HCT116 (cell line): ENCODE measurements around the gene UBA52. TPM values are rescaled to one million over a fixed set of nuclear protein-coding genes. Genes with fewer than 3 reads are reported as not detected.

Experiments
- ATAC-seq: fragments of 200-7000 bp; cut with Tn5 transposase; 2 replicates; pipeline ENCODE4 v1.9.1; 2020; ENCODE audit warnings: mild to moderate bottlenecking, moderate library complexity
- BruUV-seq: library from RNA; stranded (reverse); fragments of 400-500 nt; replicated peaks from 2 replicates; lab custom pipeline; 2021; lab: Mats Ljungman, UMichigan
- CTCF ChIA-PET: fragments of 300-600 bp; sonication (Branson Sonifier 250); formaldehyde crosslinking; loops from one replicate; lab custom pipeline; 2021; ENCODE audit warnings: antibody characterized with exemption; lab: Charles Lee
- POLR2A ChIA-PET: fragments of 300-600, 350-600 bp; sonication (Branson Sonifier 250); formaldehyde crosslinking; loops from one replicate; lab custom pipeline; 2021; ENCODE audit warnings: antibody characterized with exemption; lab: Charles Lee
- RAD21 ChIA-PET, 2 experiments: fragments of 300-600 bp; sonication (Branson Sonifier 250); formaldehyde crosslinking; loops; one replicate each; lab custom pipeline; 2023; ENCODE audit warnings: low total read pairs in 2 of 2; ENCODE audit not compliant: uncharacterized antibody in 2 of 2, unreplicated experiment in 2 of 2, low non-redundant PET in 1 of 2; lab: Charles Lee
- DNase-seq: peaks from one replicate; pipeline ENCODE4 v3.0.0-alpha.2; 2010; ENCODE audit warnings: low read depth, low spot score
- H2AFZ ChIP-seq: fragments of 200-600 bp; shearing (Covaris generic), sonication (generic); 2 replicates; pipeline ENCODE4 v1.6.1; 2017; ENCODE audit warnings: low read depth, mixed run types, mixed read lengths, antibody characterized with exemption, low read length; ENCODE audit not compliant: poor library complexity, severe bottlenecking
- H3K27ac ChIP-seq: 2 replicates; pipeline ENCODE4 v1.5.1; 2012; ENCODE audit warnings: low read depth, low read length
- H3K27me3 ChIP-seq: fragments of 200-600 bp; sonication (generic); 2 replicates; pipeline ENCODE4 v1.6.1; 2016; ENCODE audit warnings: mixed run types, low read length, mixed read lengths; ENCODE audit not compliant: insufficient read depth
- H3K36me3 ChIP-seq, 2 experiments: fragments of 200-500 bp in 1 of 2; fragments of 200-600 bp in 1 of 2; sonication (Bioruptor generic) in 1 of 2; sonication (generic) in 1 of 2; 2 replicates each; pipeline versions ENCODE4 v1.5.1 to v1.6.1; 2014 to 2016; ENCODE audit warnings: low read length in 2 of 2, inconsistent platforms in 1 of 2, mixed read lengths in 1 of 2, mixed run types in 1 of 2; ENCODE audit not compliant: insufficient read depth in 2 of 2, control insufficient read depth in 1 of 2
- H3K4me1 ChIP-seq, 2 experiments: fragments of 200-600 bp in 1 of 2; sonication (generic) in 1 of 2; 2 replicates each; pipeline versions ENCODE4 v1.5.1 to v1.6.1; 2012 to 2017; ENCODE audit warnings: low read length in 2 of 2, inconsistent platforms in 1 of 2, mild to moderate bottlenecking in 1 of 2, mixed read lengths in 1 of 2, mixed run types in 1 of 2, moderate library complexity in 1 of 2; ENCODE audit not compliant: insufficient read depth in 2 of 2, control insufficient read depth in 1 of 2
- H3K4me2 ChIP-seq: fragments of 200-600 bp; sonication (generic); 2 replicates; pipeline ENCODE4 v1.6.1; 2017; ENCODE audit warnings: mixed run types, low read length, mixed read lengths
- H3K4me3 ChIP-seq, 2 experiments: fragments of 200-600 bp in 1 of 2; sonication (generic) in 1 of 2; replicated peaks in 1 of 2; 2 replicates each; pipeline ENCODE4 v1.5.1; 2011 to 2016; ENCODE audit warnings: low read length in 2 of 2, control low read depth in 1 of 2, low read depth in 1 of 2, mild to moderate bottlenecking in 1 of 2, mixed read lengths in 1 of 2, mixed run types in 1 of 2
- H3K79me2 ChIP-seq: fragments of 200-600 bp; sonication (generic); 2 replicates; pipeline ENCODE4 v1.6.1; 2017; ENCODE audit warnings: mild to moderate bottlenecking, mixed run types, low read length, moderate library complexity, mixed read lengths; ENCODE audit not compliant: insufficient read depth
- H3K9ac ChIP-seq: fragments of 200-600 bp; sonication (generic); 2 replicates; pipeline ENCODE4 v1.6.1; 2016; ENCODE audit warnings: low read length, mixed read lengths
- H3K9me2 ChIP-seq: fragments of 200-600 bp; sonication (generic), shearing (Covaris generic); 2 replicates; pipeline ENCODE4 v1.6.1; 2017; ENCODE audit warnings: mixed run types, mild to moderate bottlenecking, moderate library complexity; ENCODE audit not compliant: insufficient read depth
- H3K9me3 ChIP-seq, 2 experiments: fragments of 200-500 bp in 1 of 2; fragments of 200-600 bp in 1 of 2; sonication (Bioruptor generic) in 1 of 2; sonication (generic) in 1 of 2; 2 replicates each; pipeline ENCODE4 v1.6.1; 2014 to 2017; ENCODE audit warnings: low read length in 2 of 2, mixed read lengths in 2 of 2, inconsistent platforms in 1 of 2, low read depth in 1 of 2, mild to moderate bottlenecking in 1 of 2, mixed run types in 1 of 2, moderate library complexity in 1 of 2; ENCODE audit not compliant: control insufficient read depth in 1 of 2, insufficient read depth in 1 of 2
- H4K20me1 ChIP-seq: fragments of 200-600 bp; sonication (generic), shearing (Covaris generic); 2 replicates; pipeline ENCODE4 v1.6.1; 2017; ENCODE audit warnings: mixed run types, mild to moderate bottlenecking, moderate library complexity; ENCODE audit not compliant: insufficient read depth
- CBX3 ChIP-seq: IDR thresholded peaks from 2 replicates; pipeline ENCODE4 v1.6.1; 2012; ENCODE audit warnings: low read depth
- CEBPB ChIP-seq: IDR thresholded peaks from 2 replicates; pipeline ENCODE4 v1.6.1; 2012; ENCODE audit warnings: low read depth
- EGR1 ChIP-seq: IDR thresholded peaks from 2 replicates; pipeline ENCODE4 v1.6.1; 2012; ENCODE audit warnings: low read depth
- ELF1 ChIP-seq: IDR thresholded peaks from 2 replicates; pipeline ENCODE4 v1.6.1; 2012; ENCODE audit warnings: low read depth, borderline replicate concordance
- EZH2 ChIP-seq: fragments of 200-600 bp; sonication (generic); IDR thresholded peaks from 2 replicates; pipeline ENCODE4 v1.6.1; 2017; ENCODE audit warnings: antibody characterized with exemption, mixed run types
- FOSL1 ChIP-seq: IDR thresholded peaks from 2 replicates; pipeline ENCODE4 v1.6.1; 2012; ENCODE audit warnings: low read depth
- JUND ChIP-seq: IDR thresholded peaks from 2 replicates; pipeline ENCODE4 v1.6.1; 2012
- POLR2A ChIP-seq: IDR thresholded peaks from 2 replicates; pipeline ENCODE4 v1.7.0; 2011; ENCODE audit warnings: borderline replicate concordance; ENCODE audit not compliant: insufficient read depth, insufficient read length; ENCODE audit errors: extremely low read depth
- RAD21 ChIP-seq: IDR thresholded peaks from 2 replicates; pipeline ENCODE4 v1.6.1; 2012; ENCODE audit warnings: low read depth, mild to moderate bottlenecking
- SIN3A ChIP-seq: IDR thresholded peaks from 2 replicates; pipeline ENCODE4 v1.6.1; 2012; ENCODE audit warnings: low read depth
- SP1 ChIP-seq: IDR thresholded peaks from 2 replicates; pipeline ENCODE4 v1.6.1; 2012; ENCODE audit warnings: low read depth
- TCF7L2 ChIP-seq: IDR thresholded peaks from 2 replicates; pipeline ENCODE4 v1.7.0; 2011; ENCODE audit warnings: borderline replicate concordance, inconsistent platforms; ENCODE audit not compliant: insufficient read depth, insufficient read length; ENCODE audit errors: extremely low read depth
- ZFX ChIP-seq: fragments of 450-650 bp; IDR thresholded peaks from 2 replicates; pipeline ENCODE4 v1.6.1; 2017
- ZNF274 ChIP-seq: fragments of 200-500 bp; sonication (Bioruptor generic); IDR thresholded peaks from 2 replicates; pipeline ENCODE4 v1.6.1; 2014; ENCODE audit warnings: mild to moderate bottlenecking, low read depth, low read length, inconsistent platforms
- intact Hi-C: fragments of 100-400 bp; cut with micrococcal nuclease; formaldehyde crosslinking; loops from 2 replicates; pipeline ENCODE4 v1.10.0; 2022
- total RNA-seq: library from RNA; stranded (reverse); gene quantifications from one replicate; pipeline ENCODE4 v1.2.1, GENCODE V29; 2021; ENCODE audit not compliant: unreplicated experiment
- TF ChIP-seq, protein P1 (sequence below): IDR thresholded peaks from 2 replicates; pipeline ENCODE4 v1.6.1; 2011; ENCODE audit warnings: mild to moderate bottlenecking, low read length, moderate library complexity; ENCODE audit not compliant: insufficient replicate concordance; ENCODE audit errors: extremely low read depth
- TF ChIP-seq, protein P2 (sequence below): IDR thresholded peaks from 2 replicates; pipeline ENCODE4 v1.6.1; 2012

UBA52 gene
- total RNA-seq, 1 experiment from 2014 or later = 1,743 TPM

DNA sequence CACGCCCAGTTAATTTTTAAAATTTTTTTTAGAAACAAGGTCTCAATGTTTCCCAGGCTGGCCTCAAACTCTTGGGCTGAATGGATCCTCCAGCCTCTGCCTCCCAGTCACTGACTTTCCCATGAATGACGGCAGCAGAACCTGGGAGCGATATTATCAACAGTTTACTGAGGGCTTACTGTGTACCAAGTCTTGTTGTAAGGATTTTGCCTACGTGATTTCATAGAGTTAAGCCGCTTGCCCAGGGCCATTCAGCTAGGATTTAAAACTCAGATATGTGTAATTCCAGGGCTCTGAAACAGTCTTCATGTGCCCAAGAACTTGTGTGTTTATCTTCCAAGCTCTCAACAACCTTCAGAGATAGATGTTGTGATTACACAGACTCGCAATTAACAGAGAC lies 20.0 kb upstream of the UBA52 start:
- Histone ChIP-seq H4K20me1 (no peaks in the 10 kb centered on the region), H3K9ac (no peak overlapping the region), H3K27ac (no peak overlapping the region), H3K27me3 (no peaks in the 10 kb centered on the region), H3K79me2 (no peaks in the 10 kb centered on the region), H3K4me2 (no peak overlapping the region), H3K4me1 (peaks cover 1 to 4% of the 10 kb centered on the region in 2 experiments; a peak in 3 of 4 replicates), H2AFZ (no peak overlapping the region), H3K36me3 (no peaks in the 10 kb centered on the region), H3K9me3 (no peaks in the 10 kb centered on the region), H3K4me3 (no peak overlapping the region), H3K9me2 (no peaks in the 10 kb centered on the region)
- no TSS peak for BruUV-seq
- intact Hi-C loops = no loop called here
- ChIA-PET RAD21 (no interaction called here), CTCF (interaction anchor here (0.7 to 1.0 kb wide), 2 partner anchors 16 to 26 kb away, joined by 3 to 4 read pairs; no protein-coding TSS in a partner anchor), POLR2A (no interaction called here)
- TF ChIP-seq CBX3 = no peak
- TF ChIP-seq JUND = no peak
- TF ChIP-seq SIN3A = no peak
- no peak for TF ChIP-seq RAD21
- no peak for TF ChIP-seq EZH2
- no peak for TF ChIP-seq ZFX
- no peak for TF ChIP-seq POLR2A
- TF ChIP-seq EGR1 = no peak
- TF ChIP-seq CEBPB = no peak
- TF ChIP-seq SP1 = no peak
- TF ChIP-seq FOSL1 = no peak
- TF ChIP-seq ELF1 = no peak
- TF ChIP-seq, protein P1, sequence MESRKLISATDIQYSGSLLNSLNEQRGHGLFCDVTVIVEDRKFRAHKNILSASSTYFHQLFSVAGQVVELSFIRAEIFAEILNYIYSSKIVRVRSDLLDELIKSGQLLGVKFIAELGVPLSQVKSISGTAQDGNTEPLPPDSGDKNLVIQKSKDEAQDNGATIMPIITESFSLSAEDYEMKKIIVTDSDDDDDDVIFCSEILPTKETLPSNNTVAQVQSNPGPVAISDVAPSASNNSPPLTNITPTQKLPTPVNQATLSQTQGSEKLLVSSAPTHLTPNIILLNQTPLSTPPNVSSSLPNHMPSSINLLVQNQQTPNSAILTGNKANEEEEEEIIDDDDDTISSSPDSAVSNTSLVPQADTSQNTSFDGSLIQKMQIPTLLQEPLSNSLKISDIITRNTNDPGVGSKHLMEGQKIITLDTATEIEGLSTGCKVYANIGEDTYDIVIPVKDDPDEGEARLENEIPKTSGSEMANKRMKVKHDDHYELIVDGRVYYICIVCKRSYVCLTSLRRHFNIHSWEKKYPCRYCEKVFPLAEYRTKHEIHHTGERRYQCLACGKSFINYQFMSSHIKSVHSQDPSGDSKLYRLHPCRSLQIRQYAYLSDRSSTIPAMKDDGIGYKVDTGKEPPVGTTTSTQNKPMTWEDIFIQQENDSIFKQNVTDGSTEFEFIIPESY = no peak
- no peak for TF ChIP-seq ZNF274
- TF ChIP-seq, protein P2, sequence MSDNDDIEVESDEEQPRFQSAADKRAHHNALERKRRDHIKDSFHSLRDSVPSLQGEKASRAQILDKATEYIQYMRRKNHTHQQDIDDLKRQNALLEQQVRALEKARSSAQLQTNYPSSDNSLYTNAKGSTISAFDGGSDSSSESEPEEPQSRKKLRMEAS = no peak
- no peak for TF ChIP-seq TCF7L2
- no peak for DNase-seq
- ATAC-seq = no peak
